ENCODE results near the gene PLEKHA4.
"Not testable (repeated sequence)": the region's sequence is repeated elsewhere in the genome, so short reads cannot be mapped to it uniquely, and the experiment has no call there.

The PLEKHA4 gene

DNA sequence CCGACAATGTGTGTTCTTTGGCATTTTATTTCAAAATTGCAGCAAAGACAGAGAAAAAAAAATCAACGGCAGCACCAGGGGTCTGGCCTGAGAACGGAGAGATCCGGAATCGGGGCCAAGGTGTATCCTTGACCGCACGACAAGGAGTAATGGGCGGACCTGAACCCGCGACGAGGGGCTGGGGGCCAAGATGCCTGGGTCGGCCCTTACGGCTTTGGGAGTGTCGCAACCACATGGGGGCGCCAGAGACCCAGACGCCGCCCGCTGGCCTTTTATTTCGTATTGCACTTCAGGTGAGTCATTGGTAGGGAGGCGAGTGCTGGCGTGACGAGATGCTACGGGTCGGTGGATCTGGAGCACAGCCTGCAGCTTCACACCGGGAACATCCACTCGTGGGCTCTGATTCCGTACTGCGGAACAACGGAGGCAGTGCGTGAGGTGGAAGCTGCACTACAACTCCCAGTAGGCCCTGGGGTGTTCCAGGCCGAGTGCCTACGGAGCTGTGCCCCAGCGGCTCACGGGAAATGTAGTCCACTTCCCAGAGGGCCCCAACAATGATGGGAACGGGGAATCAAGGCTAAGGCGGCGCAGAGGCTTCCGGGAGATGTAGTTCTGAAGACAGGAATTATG is 73.2 kb downstream of the PLEKHA4 start:
- peak; percentile 80 for DNase-seq

DNA sequence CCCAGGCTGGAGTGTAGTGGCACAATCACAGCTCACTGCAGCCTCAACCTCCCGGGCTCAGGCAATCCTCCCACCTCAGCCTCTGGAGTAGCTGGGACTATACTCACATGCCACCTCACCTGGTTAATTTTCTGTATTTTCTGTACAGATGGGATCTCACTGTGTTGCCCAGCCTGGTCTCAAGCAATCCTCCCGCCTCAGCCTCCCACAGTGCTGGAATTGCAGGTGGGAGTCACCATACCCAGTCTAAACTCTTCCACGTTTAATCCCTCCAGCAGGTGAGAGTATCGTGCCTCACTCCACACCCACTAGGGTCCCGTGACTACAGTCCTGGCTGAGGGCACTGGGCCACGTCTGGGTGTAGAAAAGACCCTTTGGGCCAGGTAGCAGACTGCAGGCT is 74.1 kb downstream of the PLEKHA4 start:
- no peak for DNase-seq

DNA sequence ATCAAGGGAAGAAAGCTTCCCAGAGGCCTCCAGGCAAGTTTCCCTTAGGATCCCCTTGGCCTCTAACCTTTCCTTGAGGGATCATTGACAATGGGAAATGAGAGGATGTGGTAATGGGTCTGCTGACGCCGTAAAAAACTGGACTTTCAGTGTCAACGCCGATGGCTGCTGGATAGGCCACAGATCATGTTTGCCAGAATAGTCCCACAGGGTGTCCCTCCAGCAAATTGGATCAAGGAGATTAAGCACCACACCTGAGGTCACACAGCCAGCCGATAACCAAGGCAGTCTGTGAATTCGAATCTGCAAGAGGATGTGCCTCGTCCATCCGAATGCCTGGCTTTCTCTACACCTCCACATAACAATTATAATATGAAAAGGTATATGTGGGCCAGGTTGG is 75.1 kb downstream of the PLEKHA4 start:
- no peak for DNase-seq

DNA sequence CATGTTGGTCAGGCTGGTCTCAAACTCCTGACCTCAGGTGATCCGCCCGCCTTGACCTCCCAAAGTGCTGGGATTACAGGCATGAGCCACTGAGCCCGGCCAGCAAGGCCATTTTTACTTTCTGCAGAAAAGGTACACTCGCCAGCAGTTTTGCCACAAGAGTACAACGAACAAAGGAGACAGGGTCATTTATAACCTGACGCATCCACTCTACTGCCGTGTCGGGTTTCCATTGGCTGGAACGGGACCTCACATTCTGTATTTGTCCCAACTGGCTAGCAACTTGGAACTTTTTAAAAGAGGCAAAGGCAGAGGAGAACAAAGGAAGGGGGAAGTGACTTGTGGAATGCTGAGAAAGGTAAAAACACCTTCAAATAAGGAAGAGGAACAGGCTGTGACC is 81.1 kb downstream of the PLEKHA4 start:
- not testable (repeated sequence) for DNase-seq

Data from T1000 (cell line).